Measurements from ENCODE around the gene VSIG8.

GRCh38 chr1:159896546-159896930 lies 34.1 kb upstream of the VSIG8 start:
- TF ChIP-seq EZH2phosphoT487 (IDR thresholded peaks at IDR 0.05; ENCODE audit: low read depth): no peak
- TF ChIP-seq CTCF (IDR thresholded peaks at IDR 0.05; ENCODE audit: low read depth, low read length): no peak

Data from OCI-LY3 (cell line).